NOMO-1 (cell line): Measurements from ENCODE around the gene PEX12.
"Not testable (repeated sequence)": the region's sequence is repeated elsewhere in the genome, so short reads cannot be mapped to it uniquely, and the experiment has no call there.

Source experiments
- DNase-seq, 2 experiments: peaks; one replicate each; lab custom pipeline; 2025; ENCODE audit not compliant: unreplicated experiment in 2 of 2; lab: John Stamatoyannopoulos, UW

The PEX12 gene

DNA sequence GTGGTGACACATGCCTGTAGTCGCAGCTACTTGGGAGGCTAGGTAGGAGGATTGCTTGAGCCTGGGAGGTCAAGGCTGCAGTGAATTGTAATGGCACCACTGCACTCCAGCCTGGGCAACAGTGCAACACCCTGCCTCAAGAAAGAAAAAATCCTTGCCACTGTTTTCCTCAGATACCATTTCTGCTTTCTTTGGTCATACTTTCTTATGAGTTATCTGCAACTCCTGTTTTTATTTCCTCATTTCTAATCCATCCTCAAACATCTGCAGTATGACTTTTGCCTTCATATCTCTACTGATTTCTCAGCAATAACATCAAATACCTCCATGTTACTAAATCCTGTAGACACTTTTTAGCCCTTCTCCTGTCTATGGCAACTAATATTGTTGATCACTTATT lies 5.7 kb upstream of the PEX12 start:
- DNase-seq, result no peak

DNA sequence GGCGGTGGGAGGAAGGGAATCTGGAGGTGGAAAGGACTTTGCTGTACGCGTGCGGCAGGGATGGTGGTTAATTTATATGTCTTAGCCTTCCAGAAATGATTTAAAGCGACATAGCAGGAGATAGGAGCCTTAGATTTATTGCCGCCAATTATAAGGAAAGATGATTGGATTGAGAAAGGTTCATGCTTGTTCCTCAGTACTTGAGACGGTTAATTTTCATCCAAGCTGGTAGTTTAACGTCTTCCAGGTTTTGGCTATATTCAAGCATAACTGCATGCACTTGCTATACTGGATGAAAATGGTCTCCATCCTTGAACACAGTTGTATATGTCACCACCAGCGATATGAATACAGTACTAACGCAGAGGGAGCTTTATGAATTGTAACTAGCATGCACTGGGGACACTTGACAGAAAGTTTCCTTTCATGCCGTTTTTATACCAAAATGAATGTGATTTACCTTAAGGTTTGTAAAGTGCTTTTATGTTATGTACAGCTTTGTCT lies 610 bp upstream of the PEX12 start:
- peak in 1 of 2 experiments; percentile 31 for DNase-seq

DNA sequence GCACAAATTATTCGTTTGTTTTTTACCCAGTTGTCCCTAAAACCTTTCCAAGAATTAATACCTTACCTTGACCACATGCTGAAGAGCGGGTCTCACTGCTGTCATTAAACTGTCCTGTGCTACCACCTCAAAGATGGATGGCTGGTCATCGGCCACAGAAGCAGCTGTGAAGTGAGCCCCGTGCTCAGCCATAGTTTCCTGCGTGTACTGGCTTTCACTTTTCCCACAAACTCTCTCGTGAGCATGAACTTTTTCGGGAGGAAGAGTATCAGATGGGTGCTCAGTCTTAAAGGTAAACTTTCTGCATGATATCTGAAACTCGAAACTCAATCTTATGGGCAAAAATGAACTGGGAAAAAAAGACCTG lies 558 bp downstream of the PEX12 start:
- peak in 1 of 2 experiments; percentile 18 for DNase-seq

DNA sequence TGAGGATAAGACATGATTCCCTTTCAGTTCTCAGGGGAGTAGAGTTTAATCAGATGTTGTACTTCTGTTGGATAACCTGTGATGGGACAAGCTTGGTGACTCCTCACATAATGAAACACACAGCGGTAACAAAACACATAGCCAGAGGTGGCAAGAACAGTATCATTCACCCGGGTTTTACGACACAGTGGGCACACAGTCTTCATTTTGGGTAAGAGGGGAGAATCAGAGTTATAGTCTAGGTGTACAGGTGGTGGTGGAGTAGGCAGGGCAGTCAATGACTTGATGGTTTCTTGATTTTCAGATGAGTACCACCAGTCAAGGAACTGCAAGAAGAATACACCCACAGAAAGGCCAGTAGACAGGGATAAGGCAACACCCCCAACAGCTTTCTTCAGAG lies 2.6 kb downstream of the PEX12 start:
- no peak for DNase-seq

DNA sequence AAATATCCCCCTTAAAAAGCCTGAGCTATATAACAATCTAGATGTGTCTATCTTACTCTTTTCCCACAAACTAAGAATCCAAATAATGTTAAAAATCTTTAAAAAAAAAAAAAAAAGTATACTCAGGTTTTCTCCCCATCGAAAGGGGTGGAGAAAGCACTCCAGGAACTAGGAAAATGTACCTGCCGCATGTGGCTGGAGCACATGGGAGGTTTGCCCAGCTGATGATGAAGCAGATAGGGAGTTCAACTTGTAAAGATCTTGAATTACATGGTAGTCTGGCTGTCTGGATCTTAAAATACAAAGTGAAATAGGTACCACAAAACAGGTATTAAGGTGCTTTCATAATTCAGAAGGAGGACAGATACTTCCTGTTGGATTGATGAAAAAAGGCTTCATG lies 9.0 kb downstream of the PEX12 start:
- no peak for DNase-seq

DNA sequence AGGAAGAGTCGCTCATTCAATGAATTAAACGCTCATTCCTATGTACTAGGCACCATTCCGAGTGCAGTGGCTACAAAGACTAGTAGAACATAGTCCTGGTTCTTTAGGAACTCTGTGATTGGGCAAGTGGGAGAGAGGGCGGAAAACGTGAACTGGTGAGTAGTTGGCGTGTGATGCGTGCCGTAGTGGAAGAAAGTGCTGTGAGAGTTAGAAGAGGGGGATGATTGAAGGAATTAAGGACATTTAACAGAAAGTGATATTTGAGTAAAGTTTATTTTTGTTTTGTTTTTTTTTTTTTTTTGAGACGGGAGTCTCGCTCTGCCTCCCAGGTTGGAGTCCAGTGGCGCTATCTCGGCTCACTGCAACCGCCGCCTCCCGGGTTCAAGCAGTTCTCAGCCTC lies 9.8 kb downstream of the PEX12 start:
- DNase-seq, result peak in 1 of 2 experiments; percentile 7

DNA sequence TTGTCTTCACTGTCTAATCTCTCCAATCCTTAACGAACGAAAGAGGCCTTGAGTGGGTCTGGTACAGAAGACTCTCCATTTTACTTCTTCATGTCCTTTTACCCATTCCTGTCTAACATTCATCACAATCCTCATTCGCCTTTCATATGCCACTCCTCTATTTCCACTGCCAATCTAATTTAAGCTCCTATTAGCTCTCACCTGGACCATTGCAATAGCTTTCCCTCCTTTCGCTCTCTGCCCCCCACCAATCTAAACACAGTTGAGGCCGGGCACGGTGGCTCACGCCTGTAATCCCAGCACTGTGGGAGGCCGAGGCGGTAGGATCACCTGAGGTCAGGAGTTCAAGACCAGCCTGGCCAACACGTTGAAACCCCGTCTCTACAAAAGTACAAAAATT lies 11.4 kb downstream of the PEX12 start:
- no peak for DNase-seq

DNA sequence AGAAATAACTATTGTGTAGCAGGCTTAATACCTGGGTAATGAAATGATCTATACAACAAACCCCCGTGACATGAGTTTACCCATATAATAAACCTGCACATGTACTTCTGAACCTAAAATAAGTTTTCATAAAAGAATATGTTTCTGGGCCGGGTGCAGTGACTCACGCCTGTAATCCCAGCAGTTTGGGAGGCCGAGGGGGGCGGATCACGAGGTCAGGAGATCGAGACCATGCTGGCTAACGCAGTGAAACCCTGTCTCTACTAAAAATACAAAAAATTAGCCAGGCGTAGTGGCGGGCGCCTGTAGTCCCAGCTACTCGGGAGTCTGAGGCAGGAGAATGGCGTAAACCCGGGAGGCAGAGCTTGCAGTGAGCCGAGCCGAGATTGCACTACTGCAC lies 15.2 kb downstream of the PEX12 start:
- not testable (repeated sequence) for DNase-seq

DNA sequence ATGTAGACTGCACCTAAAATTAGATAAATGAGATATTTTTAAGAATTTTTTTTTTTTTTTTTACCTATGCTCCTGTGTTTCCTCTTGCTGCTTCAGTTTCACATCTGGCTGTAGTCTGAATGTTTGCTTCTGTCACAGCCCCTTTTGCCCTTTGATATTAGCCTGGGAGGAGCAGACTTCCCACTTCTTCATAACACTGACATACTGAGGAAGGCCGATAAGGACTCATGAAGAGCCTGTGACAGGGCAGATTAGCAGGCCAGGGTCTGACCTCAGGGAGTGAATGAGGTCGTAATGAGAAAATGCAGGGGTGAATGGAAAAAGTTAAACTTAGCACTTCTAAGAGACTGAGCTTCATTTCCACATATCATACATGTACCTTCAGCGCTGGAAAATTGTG lies 17.7 kb downstream of the PEX12 start, which contains the start of gene SLFN14:
TSS of gene SLFN14 (minus strand) at position 117 of the 400 bp plus-strand sequence. CDS start 2,757 bp downstream, outside the sequence.
- DNase-seq, result no peak

DNA sequence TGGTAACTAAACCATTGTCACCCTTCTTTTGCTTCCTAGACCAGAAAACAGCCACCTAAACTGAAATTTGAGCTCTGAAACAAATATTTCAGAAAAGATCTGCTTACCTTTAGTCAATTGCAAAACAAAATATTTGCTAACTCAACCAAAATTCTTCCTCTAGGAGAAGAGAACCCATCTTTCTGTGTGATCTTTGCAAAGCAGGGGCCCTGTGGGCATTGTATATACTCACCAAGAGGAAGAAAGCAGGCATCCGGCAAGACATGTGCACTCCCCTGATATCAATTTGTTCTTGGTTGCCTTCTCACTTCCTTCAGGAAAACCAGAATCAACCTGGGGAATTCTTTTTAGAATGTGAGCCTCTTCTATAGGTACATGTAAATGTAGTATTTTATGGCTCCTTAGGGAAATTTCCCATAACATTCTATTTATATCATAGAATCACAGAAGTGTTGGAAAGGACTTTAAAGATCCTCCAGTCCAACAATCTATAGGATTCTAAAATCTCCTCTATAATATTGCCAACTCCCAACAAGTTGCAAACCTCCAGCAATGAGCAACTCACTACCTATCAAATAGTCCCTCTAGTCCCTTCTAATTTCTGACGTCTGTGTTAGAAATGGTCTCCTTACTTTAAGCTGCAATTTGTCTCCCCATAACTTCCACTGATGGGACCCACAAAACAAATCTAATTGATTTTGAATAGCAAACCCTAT lies 18.7 kb downstream of the PEX12 start:
- DNase-seq, result no peak

DNA sequence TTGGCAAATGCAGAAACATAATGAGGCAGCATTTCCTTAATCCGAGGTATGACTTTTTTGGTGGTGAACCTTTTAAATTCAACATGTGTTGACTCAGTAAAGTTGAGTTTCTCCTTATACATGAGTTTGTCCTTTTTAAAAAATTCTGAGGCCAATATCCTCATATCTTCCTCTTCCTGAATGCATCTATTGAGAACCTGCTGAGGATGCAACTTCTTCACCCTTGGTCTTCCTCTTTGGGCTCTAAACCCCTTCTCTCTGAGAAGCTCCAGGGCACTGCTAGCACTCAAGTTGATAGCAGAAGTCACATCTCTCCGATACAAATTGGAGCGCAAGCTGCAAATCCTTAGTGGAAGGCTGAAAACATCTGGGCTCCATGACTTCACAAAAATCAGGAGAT lies 21.0 kb downstream of the PEX12 start:
- DNase-seq, result no peak

DNA sequence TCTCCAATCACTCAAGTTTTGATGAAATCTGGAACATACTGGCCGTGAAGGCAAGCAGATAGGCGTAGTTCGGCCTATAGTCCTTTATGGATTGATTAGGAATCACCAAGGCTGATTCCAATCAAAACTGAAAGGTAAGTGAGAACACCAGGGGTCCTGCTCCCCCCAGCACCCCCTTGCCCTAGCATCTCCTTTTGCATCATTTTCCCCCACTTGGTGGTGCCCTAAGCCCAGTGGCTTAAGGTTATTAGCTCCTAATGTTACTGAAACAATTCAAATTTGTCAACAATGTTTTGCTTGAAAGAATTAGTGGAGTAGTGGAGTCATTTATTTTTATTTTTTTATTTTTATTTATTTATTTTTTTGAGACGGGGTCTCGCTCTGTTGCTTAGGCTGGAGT lies 22.7 kb downstream of the PEX12 start:
- DNase-seq, result no peak

DNA sequence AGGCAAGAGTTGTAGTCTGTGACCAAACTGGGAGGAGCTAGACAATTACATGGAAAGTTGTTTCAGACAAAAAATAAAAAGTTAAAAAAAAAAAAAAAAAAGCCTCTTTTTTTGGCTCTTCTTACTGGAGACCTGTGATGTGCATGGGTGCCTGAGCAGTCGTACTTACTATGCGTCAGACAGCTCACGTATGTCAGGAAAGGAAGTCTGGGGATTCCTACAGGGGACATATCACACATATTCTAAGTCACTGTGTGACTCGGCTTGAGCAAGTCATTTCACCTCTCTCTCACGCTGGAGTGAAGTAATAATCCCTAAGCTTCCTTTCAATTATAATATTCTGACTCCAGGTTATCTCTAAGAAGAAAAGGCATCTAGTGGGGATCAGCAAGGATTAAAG lies 23.7 kb downstream of the PEX12 start:
- no peak for DNase-seq

DNA sequence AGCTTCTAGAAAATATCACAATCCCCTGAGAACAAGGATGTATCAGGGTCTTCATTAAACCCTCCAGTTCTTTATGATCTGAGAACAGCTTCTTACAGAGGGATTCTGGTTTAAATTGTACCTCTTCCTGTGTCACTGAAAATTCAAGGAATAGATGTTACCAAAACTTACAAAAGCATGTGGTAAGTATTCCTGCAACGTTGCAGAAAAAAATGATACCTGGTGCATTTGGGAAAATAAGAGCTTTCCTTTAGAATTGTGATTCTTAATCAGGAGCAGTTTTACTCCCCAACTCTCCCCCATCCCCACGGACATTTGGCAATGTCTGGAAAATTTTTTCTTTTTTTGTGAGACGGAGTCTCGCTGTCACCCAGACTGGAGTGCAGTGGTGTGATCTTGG lies 25.1 kb downstream of the PEX12 start:
- no peak for DNase-seq

DNA sequence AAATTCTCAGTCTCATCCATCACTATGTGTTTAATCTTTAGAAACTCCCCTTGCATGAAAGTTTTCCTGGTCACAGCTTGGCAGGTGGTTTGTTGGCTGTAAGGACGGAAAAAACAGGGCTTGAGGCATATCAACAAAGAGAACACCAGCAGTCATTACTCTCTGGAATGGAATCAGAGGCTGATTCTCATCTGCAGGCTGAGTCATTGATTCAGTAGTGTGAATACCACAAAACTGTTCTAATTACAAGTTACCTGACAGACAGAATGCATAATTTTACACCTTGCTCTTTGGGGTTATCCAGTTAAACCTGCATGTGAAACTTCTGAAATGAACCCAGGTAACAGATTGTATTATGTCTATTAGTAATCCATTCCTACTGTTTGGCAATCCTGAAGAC lies 29.4 kb downstream of the PEX12 start:
- no peak for DNase-seq

DNA sequence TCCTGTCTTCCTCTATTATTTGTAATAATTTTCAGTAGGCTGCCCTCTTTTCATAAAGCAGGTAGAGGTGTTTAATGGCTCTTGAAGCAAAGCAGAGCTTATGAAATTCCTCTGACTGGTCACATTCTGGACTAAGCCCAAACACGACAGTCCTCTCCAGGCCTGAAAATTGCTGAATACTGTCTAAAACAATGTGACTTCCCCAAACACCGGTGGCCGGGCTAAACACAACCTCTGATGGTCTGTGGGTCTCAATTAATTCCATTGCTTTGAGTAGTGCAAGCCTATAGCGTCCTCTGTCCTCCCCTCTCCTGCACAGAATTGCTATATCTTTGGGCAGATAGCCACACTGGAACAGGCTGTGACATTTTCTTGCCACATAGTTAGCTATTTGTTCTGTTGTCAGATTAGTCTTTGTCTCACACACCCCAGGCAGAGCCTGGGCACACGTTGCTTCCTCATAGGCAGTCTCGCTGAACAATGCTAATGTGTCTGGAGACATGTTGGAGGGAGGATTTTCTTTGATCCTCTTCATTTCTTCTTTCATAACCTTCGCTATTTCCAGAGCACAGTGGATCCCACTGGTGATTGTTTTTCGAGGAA lies 30.1 kb downstream of the PEX12 start:
- no peak for DNase-seq

DNA sequence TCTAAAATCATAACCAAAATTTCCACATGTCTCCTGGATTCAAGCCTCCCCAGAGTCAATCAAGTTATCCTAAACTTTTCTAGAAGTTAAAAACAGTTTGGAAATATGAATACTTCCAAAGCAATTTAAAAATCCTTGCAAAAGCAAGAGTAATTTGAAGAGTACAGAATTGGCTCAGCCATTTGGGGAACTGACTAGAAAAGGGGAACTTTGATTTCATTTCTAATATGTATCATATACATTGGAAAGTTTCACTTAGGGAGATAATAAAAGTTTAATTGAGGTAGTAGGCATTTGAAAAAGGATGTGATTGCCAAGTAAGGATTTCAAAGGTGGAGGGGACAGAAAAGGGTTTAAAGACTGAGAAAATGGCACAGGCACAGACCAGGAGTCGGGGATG lies 31.9 kb downstream of the PEX12 start:
- DNase-seq, result peak; percentile 3 to 69

DNA sequence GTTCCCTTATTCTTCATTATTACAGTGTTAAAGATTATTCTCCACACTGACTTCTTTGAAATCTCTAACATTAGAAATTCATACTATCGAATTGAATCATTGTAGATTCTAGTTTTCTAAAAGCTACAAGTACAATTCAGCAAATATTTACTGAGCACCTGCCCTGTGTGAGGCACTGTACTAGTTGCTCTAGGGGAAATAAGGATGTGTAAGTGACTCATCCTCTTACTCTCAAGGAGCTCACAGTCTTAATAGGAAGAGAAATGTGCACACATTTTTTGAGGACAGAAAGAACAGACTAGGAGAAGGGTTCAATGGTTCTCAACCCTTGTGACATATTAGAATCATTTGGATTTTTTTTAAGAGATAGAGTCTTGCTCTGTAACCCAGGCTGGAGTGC lies 33.2 kb downstream of the PEX12 start:
- DNase-seq, result no peak

DNA sequence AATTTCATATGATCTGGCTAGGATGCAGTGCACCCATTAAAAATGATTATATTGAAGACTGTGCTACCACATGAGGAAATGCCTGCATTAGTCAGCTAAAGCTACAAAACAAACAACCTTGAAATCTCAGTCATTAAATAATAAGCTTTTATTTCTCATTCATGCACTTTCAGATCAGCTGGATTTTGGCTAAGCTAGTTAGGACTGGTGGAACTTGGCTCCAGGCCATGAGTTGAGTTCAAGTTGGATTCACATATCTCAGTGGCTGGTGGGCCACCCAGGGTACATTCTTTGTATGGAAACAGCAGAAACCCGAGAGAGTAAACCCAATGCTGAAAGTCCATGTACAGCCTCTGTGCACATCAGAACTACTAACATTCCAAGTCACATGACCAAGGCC lies 34.5 kb downstream of the PEX12 start:
- no peak for DNase-seq

DNA sequence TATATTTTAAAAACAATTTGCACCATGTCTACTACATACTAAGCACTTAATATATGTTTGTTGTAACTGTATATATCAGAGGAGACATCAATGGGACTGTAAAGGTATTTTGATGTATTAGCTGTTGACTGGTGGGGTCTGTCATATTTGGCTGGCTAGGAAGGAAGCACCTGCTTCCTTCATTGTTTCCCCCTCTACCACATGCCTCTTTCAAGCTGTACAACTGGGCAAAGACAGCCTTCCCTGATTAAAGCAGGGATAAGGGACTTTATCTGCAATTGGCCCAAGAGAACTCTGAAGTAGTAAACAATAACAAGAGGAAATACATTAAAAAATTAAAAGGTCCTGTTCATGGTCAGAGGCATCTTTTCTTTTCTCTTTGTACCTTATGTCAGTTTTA lies 35.4 kb downstream of the PEX12 start:
- no peak for DNase-seq

DNA sequence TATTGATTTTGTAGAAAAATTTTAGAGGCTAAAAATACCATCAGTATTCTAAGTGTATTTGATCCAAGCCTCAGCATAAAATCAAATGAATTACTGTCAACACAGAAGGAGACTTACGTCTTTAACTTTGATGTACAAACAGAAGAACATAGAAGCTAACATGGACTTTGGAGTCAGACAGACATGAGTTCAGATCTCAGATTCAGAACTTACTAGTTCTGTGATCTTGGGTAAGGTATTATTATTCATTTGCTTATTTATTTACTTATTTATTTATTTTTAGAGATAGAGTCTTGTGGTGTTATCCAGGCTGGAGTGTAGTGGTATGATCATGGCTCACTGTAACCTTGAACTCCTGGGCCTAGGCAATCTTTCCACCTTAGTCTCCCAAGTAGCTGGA lies 36.9 kb downstream of the PEX12 start:
- DNase-seq, result no peak

DNA sequence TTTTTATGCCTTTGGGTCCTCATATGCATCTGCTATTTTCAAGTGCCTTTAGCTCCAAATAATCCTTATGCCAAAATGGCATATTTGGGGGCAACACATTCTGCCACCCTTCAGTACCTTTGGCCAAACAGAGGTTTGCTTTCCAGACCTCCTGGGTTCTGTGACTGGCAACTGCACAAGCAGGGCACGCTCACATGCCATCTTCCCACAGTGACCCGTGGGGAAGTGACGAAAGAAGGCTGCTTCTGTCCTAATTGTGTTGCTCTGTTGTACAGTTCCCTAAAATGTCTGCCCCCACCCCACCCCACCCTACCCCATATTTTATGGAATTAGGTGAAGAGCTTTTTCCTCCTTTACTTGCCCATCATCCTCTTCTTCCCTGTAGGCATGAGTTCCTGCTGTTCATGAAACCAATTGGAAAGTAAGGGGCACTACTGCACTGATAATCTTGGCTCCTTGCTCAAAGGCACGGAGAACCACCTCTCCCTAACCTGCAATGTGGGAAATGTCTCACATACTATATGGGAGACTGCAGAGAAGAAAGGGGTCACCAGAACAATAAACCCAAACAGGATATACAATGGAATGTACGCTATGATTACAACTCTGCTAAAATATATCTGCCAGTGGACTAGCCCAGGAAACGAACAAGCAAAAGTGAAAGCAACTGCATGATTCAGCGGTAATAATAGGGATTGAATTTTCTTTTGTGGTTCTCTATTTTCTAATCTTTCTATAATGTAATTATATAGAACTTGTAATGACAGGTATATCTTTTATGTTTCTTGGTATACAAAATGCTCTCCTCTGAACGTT lies 37.6 kb downstream of the PEX12 start:
- peak; percentile 43 to 60 for DNase-seq
